GM18511 (cell line): Measurements from ENCODE around the gene INPP5A.
"Not testable (repeated sequence)": the region's sequence is repeated elsewhere in the genome, so short reads cannot be mapped to it uniquely, and the experiment has no call there.

Experiments
- ATAC-seq: cut with Tn5 transposase; IDR thresholded peaks from one replicate; pipeline ENCODE4 v1.9.1; 2021; ENCODE audit warnings: mild to moderate bottlenecking, moderate library complexity; ENCODE audit not compliant: unreplicated experiment

The INPP5A gene

DNA sequence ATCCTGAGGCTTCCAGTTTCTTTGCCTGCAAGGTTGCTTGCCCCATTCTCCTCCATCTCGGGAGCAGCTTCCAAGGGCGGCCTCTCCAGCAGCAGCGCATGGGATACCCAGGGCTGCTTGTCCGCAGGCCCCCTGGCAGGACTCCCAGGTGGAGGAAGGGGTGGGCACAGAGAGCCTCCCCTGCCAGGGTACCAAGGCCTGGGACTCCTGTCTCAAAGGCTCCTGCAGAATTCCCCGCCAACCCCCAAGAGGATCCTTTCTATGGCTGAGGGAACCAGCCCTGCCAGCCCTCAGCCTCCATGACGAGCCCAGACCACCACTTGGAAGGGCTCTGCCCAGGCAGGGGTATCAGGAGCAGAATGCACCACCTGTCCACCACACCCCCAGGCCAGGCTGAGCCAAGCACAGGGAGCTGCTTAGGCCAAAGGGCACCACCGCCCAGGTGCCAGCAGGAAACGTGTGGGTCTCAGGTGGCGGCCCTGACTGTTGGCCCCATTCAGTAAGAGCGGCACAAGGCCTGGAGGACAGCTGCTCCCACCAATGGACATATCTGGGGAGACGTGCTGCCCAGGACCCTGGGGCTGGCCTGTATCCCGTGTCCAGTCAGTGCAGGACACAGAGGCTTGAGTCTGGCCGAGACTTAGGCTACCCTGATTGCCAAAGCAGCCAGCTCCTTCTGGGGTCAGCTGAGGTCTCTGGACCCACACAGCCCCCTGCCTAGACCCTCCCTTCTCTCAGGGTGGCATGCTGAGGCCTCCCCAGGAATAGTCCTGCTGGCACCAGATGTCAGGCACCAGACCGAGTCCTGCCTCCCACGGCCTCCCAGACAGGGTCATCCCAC lies 33.8 kb upstream of the INPP5A start:
- no peak for ATAC-seq

DNA sequence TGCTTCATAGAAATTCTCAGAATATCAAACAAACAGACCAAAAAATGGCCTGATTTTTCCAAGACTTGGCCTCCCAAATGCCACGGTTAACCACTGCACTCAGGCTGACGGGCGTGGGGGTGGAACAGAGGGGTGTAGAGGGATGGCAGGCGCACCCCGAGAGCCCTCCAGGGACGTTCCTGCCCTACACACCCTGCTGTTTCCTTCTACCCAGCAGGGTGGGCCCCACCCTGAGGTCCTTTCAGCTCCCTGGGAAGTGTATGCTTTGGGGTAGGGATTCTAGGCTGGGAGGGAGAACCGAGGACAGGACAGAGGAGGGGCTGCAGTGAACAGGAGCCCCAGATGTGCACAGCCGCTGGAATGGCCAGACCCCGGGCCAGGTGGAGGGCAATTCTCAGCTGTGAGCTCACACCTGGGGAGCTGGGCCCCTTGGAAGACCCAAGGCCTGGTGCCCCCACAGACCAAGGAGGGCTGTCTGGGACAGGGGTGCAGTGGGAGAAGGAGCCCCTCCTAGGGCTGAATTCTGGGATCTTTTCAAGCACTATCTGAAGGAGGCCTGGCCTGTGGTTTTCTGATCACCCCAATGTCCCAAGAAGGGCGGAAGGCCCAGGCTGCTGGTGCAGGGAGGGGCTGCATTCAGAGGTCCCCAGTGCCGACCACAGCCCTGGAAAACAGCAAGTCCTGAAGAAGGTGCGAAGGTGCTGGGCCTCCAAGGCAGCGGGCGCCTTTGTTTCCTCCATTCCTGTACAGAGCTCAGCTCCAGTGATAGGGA lies 32.9 kb upstream of the INPP5A start:
- no peak for ATAC-seq

DNA sequence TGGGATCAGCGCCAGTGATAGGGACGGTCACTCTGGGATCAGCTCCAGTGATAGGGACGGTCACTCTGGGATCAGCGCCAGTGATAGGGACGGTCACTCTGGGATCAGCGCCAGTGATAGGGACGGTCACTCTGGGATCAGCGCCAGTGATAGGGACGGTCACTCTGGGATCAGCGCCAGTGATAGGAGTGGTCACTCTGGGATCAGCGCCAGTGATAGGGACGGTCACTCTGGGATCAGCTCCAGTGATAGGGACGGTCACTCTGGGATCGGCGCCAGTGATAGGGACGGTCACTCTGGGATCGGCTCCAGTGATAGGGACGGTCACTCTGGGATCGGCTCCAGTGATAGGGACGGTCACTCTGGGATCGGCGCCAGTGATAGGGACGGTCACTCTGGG lies 32.0 kb upstream of the INPP5A start:
- not testable (repeated sequence) for ATAC-seq

DNA sequence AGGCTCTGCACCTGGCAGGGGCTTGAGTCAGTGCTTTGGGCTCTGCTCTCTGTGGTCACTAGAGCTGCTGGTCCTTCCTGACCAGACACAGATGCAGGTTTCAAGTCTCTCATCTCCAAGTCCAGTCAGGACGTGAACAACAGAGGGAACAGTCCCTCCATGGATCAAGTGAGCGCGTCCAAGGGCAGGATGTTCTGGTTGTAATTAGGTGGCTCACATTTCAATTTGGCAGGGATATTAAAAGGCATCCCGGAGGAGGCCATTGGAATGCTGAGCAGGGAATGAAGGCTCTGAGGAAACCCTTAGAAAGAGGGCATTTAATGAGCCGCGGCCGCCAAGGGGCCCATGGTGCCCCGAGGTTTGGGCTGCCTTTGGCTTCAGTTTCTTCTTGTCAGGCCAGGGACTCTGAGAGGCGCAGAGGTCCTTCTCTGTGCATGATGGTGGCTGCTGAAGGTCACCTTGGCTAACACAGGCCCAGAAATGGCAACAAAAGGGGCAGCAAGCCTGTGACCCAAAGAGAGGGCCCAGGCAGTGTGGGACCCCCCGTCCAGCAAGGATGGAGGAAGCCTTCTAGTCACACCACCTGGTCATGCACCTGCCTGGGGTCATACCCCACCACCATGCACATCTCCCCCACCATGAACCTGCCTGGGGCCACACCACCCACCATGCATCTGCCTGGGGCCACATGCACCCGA lies 30.7 kb upstream of the INPP5A start:
- no peak for ATAC-seq

DNA sequence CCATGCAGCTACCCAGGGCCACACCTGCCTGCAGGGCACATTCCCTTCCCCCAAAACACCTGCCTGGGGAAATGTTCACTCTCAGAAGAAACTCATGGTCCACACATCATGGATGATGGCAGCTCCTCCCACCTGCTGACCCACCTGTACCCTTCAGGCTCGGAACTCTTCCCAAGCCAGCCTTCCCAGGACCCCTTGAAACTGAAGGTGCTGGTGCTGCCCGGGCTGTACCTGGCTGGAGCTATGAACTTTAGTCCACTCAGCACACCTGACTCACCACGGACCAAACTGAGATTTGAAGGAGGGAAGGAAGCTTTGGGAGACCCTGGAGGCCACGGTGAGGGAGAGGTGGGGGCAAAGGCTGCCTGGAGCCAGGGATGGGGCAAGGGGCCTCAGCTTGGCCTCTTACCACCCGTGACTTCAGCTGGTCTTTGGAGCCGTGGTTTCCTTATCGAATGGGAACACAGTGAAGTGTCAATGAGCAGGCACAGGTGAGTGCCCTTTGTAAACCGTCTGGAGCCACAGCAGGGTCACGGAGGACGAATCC lies 30.1 kb upstream of the INPP5A start:
- no peak for ATAC-seq

DNA sequence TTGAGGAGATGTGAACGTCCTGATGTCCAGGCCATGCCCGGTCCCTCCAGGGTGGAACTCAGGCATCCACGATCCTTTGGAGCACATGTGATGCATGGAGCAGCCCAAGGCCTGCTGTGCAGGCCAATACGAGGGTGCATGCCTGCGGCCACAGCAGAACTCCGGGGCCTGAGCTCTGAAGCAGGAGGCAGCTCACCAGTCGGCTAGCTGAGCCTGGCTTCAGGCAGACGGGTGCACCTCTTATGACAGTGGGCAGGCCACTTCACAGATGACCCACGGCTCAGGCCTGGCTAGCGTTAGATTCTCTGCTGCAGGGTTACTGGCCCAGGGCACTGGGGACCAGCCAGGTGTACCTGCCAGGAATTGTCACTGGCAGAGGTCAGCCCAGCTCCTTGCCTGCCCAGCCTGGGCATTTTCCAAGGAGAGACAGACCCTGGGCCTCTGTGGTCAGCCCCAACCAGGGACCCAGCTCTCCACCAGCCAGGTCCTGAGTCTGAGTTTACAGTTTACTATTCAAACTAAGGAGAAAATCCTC lies 29.6 kb upstream of the INPP5A start:
- no peak for ATAC-seq

DNA sequence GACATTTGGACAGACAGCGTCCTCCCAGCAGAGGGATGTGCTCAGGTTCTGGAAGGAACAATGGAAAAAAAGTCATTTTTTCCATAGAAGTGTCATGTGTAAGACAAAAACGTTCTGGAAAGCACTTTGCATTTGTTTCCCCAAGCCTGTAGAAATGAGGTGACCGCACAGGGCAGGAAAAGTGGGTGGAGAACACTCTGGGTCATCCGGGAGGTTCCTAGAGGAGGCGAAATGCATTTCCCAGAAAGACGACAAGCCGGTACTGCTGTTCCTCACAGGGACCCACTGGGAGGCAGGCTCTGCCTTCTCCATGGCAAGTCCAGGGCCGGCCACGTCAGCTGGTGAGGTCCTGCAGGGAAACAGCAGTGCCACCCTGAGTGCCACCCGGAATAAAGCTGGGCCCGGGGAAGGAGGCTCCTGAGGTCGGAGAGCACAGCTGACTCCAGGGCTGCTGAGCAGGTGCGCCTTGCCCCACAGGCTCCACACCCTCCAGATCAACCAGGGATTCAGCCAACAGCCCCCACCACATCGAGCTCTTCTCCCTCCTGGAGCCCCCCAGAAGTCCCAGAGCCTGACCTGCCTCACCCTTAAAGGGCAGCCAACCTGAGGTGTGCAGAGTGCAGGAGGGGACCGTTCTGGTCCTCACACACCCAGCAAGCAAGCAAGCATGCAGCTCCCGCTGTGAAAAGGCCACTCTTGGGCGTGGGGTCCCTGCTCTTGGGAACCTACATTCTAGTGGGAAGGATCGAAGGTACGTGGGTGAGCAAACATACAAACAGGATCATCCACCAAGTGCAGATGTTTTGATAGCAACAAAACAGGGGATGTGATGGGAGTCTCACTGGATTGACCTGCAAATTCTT lies 28.8 kb upstream of the INPP5A start:
- ATAC-seq: no peak

DNA sequence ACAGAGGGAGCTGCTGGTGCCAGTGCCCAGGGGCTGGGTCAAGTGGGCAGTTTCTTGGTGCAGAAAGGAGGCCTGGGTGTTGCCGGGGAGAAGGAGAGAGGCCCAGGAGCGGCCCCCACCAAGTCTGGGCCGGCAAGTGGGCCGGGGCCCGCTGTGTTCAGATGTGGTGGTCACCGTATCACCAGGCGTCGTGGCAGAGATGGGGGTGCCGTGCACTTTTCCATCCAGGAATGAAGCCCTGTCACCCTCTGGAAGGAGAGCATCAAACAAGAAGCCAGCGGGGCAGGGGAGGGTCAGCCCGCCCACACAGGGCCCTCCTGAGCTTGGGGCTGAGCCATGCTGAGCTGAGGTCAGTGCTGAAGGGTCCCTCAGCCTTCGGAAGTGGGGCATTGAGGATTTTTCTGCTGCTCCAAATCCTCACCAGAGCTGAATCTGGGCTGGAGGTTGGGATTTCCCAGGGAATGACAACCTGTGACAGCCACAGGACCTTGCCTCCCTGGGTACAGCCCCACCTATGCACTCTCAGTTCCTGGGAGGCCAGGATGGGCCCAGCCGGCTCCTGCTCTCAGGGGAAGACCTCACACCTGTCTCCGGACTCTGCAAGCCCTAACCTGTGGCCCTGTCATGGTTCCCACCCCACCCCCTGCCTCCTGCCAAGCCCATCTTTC lies 27.9 kb upstream of the INPP5A start:
- ATAC-seq: no peak

DNA sequence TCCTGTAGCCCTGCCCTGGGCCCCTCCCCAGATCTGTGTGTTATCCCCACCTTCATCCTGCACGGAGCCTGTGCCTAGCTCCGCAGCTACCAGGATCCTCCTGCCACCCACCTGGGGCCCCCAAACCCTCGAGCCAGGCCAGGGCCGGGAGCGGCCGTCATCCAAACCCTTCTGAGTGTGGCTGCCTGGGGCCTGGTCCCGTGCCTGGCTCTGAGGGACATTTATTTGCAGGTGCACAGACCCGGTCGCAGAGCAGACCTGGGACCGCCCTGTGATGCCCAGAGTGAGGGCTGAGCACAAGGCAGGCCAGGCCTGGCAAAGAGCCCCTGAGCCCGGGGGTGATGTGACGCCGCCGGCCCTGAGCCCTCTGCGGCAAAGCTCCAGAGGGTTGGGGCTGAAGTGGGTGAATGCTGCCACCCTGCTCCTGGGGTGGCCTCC lies 27.4 kb upstream of the INPP5A start:
- ATAC-seq: no peak

DNA sequence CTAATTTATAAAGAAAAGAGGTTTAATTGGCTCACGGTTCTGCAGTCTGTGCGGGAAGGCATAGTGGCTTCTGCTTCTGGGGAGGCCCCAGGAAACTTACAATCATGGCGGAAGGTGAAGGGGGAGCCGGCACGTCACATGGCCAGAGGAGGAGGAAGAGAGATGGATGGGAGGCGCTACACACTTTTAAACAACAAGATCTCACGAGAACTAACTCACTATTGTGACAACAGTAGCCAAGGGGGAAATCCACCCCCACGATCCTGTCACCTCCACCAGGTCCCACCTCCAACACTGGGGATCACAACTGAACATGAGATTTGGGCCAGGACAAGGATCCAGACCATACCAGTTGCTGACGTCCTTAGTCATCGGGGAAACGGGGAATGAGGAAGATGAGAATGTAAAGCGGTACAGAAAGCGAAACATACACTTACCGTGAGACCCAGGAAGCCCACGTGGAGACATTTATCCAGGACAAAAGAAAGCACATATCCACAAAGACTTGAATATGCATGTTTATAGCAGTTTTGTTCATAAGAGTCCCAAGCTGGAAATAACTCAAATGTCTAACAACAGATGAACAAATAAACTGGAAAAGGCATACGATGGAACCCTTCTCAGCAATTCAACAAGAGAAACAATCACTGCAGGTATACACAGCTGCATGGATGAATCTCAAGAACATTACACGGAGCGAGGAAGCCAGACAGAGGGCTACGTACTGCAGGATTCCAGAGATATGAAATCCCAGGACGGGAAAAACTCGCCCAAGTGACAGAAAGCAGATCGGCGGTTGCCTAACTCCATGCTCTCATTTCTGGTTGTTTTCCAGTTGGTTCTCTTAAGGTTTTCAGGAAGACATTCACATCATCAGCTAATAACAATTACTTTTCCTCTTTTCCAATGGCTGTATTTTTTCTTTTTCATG lies 26.2 kb upstream of the INPP5A start:
- ATAC-seq: no peak

DNA sequence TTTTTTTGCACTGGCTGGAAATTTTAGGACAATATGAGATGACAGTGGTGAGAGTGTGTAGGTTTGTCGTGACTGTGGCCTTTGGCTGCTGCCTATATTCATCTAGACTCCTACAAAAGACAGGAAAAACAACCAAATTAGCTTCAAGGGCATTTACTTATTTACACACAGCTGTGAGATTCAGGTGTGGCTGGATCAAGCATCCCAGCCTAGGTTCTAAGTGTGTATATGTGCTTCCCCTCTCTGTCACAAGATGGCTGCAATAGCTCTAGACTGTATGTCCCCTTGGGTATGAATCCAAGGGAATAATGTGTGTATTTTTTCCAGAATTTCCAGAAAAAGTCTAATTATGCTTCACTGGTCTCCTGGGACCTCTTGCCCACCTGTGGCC lies 25.5 kb upstream of the INPP5A start:
- ATAC-seq: no peak

DNA sequence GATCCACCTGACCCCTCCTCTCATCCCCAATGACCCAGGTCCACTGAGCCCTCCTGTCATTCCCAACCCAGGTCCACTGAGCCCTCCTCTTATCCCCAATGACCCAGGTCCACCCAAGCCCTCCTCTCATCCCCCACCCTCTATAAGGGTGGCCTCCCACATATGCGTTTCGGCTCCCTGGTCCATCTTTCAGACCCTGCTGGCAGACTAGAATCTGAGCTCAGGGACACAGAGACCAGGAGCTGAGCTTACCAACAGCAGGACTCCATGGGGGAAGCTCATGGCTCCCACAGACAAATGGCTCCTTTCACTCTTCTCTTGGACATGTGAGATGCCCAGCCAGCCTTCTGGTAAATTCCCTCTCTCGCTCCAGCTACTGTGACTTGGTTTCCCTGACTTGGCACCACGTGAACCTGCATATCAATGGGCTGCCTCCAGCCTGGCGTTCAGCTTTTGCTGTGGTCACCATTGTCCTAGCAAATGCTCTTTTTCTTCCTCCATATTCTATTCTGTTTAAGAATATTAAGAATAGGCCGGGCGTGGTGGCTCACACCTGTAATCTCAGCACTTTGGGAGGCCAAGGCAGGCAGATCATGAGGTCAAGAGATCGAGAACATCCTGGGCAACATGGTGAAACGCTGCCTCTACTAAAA lies 24.8 kb upstream of the INPP5A start:
- ATAC-seq: no peak

DNA sequence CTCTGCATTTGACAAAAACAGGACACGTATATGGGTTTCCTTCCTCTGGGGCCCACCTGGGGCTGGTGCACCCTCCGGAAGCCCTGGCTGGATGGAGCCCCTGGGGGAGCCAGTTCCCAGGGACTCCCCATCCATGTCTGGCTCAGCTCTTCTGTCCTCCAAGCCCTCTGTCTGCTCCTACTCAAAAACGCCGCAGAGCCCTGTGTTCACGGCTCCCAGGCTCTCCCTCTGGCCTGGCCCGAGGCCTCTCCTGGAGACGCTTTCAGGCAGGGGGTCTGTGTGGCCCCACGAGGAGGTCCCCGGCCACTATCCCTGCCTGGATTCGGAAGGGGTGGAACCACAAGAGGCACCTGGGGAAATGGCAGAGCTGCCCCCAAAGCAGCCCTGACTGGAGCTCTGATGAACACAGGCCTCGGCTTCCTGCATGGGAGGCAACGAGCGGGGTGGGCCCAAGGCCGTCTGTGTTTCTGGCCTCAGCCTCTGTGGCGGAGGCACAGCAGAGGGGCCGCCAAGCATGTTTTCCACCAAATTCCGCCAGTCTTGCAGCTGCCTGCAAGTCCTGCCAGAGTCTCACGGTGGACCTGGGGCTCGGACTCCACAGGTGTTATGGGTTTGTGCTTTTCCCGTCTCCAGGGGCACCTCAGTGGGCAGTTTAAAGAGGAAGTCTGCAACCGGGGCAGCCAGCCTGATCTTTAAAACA lies 22.6 kb upstream of the INPP5A start:
- ATAC-seq: no peak

DNA sequence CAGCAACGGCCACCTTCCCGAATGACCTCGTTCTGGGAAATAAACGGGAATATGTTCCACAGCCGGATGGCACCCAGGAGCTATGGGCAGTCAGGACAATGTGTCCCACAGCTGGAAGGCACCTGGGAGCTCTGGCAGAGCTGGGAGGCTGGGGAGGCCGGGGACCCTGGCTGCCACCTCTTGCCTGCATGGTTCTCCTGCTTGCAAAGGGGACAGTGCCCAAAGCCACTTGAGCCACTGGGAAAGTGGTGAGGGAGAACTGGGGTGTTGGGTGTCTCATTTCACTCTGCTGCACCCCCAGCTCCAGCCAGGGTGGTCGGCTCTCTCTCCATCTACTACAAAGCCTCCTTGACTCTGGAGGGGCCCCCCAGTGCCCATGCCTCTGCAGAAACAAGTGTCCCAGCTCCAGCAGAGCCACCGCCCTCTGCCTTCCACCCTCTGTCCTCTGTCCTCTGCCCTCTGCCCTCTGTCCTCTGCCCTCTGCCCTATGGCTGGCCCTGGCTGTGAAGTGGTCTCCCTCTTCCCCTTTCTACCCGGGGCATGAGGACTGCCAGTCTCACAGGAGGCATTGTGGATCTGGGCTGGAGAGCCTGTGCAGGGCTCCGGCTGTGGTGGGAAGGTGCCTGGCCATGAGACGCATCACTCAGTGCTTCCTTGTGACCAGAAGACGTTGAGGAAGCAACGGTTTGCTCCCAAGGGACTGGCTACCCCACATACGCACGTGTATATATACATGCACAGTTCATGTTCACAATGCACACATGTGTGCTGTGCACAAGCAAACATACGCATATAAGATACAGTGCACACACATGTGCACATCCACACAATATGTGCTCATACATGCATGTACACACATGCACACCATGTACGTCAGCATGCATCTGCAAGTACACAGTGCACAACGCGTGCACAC lies 21.5 kb upstream of the INPP5A start:
- no peak for ATAC-seq

DNA sequence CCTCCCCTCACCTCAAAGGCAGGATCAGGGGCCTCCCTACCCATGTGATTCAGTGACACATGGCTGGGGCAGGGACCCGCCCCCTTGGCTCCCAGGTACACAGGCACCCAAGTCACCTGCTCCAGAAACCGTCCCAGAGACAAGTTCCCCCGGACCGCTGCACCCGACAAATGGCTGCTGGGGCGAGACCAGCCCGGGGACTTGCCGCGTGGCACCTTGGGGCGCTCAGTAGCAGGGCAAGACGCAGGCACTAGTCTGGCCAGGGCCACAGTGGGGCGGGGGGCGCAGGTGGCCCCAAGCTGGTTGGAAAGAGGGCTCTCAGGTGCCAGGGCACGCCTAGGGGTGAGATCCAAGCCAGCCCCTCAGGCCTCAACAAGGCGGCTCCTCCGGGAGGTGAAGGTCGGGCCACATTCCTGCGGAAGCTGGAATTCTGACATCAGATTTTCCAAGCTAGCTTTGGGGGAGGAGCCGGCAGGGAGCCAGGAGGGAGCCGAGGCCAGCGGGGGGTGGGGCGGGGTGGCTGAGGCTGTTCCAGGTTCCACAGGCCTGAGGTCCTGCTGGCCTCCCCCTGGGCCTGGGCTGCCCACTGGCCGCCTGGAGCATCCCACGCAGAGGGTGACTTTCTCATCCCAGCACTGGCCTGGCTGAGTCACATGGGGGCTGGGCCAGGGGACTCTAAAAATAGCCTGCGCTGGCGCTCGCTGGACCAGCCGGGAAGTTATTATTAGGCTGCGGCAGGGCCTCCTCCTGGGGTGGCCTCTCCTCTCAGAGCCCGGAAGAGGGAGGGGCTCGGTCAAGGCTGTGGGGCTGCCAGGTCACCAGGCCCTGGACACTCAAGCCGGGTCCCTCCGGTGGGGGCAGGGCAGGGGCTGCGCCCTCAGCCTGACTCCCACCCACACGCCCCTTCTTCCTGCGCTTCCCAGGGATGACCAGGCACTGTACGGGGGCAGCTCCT lies 20.5 kb upstream of the INPP5A start:
- ATAC-seq: no peak
